Stimulated activated naive CD4-positive, alpha-beta T cell (primary cell): ENCODE data around the gene PPP2R1B.
"Not testable (repeated sequence)": the region's sequence is repeated elsewhere in the genome, so short reads cannot be mapped to it uniquely, and the experiment has no call there.

Experiments used
- DNase-seq, 6 experiments: peaks; one replicate each; lab custom pipeline; 2025; lab: John Stamatoyannopoulos, UW

The PPP2R1B gene

DNA sequence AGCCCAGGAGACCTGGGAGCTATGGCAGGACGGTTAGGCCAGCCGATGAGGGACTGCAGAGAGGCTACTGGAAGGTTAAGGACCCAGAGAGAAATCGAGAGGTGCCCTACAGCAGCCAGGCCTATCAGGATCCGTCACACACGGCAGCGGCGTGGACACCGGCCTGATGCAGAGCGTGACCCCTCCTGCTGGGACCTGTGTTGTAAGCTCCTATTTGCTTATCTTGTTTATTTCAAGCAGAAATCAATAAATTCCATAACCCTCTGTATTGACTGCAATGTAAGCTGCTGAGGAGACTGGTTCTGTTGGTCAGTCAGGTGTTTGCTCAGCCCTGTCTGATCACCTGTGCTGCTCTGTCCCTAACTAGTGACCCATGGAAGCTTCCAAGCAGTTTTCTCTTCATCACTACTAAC lies 39.9 kb downstream of the PPP2R1B start:
- no peak for DNase-seq

DNA sequence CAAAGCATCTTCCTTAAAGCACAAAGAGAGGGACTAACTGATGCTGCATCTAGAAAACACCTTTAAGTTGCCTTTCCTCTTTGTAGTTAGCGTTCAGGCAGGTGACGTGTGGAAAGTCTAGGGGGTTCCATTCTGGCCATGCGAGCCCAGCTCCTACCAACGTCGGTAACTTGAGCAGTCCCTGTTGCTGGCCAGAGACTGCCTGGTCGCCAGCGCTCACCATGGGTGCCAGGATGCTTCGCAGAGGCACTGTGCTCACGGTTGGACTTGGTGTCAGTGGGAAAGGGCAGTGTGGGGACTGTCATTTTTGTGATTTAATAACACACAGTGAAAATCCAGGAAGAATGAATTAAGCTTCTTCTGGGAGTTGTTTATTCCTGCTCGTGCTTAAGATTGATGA lies 40.6 kb downstream of the PPP2R1B start:
- DNase-seq: no peak

- no peak for DNase-seq
Measured at GRCh38 chr11:111724615-111725129, 41.5 kb downstream of the PPP2R1B start.

- DNase-seq: no peak
Measured at GRCh38 chr11:111723595-111723994, 42.6 kb downstream of the PPP2R1B start.

GRCh38 chr11:111722501-111722900 lies 43.7 kb downstream of the PPP2R1B start:
- no peak for DNase-seq

GRCh38 chr11:111720801-111721494 lies 45.2 kb downstream of the PPP2R1B start:
- no peak for DNase-seq

DNA sequence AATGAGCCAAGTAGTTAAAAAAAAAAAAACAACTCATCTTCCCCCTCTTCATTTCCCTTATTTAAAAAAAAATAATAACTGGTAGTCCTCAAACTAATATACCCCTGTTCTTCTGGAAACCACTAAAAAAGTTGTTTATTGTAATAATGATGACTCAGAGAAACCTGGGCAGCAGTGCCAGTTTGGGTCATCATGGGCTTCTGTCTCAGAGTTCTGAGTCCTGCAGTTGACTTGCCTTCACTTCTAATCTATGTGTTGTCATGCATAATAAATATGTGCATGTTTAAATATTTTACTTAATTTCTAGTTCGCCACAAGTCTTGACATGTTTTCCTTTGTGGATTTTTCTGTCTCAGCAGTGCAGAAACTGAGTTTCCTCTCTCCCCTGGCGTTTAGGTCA lies 46.8 kb downstream of the PPP2R1B start:
- DNase-seq: no peak

DNA sequence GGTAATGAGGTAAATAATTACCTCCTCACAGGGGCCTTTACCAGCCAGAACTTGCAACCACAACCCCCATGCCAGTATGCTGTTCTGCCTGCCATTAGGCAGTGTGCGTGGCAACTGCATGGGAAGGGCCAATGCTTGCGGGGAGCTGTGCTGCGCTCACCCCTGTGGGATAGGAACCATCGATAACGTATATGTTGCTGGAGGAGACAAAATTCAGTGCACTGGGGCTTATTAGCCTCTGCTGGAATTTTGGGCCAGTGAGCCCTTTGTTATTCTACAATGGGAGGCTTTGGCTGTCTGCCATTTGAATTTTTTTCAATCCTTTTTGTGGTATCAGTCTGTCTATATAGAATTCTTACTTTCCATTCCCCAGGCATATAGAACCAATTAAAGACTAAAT lies 47.3 kb downstream of the PPP2R1B start:
- no peak for DNase-seq

DNA sequence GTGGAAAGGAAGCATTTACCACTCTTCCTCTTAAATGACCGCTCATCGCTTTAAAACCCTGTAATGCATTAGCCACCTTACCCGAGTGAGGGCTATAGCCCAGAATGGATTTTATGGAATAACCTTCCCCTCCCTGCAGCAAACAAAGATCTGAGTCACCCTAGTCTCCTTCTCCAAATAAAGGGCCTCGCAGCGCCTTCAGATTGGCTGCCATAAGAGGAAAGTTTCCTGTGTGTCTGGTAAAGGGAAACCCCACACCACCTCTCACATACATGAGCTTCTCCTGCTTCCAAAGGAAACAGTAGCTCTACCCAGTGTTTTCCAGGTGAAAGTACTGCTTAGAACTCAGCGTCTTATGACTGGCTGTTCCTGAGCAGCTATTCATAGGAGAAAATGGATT lies 47.8 kb downstream of the PPP2R1B start:
- no peak for DNase-seq

DNA sequence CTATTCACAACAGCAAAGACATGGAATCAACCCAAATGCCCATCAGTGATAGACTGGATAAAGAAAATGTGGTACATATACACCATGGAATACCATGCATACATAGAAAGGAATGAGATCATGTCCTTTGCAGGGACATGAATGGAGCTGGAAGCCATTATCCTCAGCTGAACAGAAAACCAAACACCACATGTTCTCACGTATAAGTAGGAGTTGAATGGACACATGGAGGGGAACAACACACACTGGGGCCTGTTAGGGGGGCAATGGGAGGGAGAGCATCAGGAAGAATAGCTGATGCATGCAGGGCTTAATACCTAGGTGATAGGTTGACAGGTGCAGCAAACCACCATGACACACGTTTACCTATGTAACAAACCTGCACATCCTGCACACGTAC lies 48.5 kb downstream of the PPP2R1B start:
- DNase-seq: not testable (repeated sequence)

GRCh38 chr11:111715142-111715816 lies 50.9 kb downstream of the PPP2R1B start:
- DNase-seq: no peak

GRCh38 chr11:111714522-111714921 lies 51.7 kb downstream of the PPP2R1B start:
- no peak for DNase-seq

GRCh38 chr11:111707691-111708067 lies 58.5 kb downstream of the PPP2R1B start:
- no peak for DNase-seq

- no peak for DNase-seq
Measured at GRCh38 chr11:111707039-111707690, 59.0 kb downstream of the PPP2R1B start.

GRCh38 chr11:111703576-111703975 lies 62.6 kb downstream of the PPP2R1B start:
- DNase-seq: no peak

- DNase-seq: no peak
Measured at GRCh38 chr11:111702623-111703022, 63.6 kb downstream of the PPP2R1B start.

DNA sequence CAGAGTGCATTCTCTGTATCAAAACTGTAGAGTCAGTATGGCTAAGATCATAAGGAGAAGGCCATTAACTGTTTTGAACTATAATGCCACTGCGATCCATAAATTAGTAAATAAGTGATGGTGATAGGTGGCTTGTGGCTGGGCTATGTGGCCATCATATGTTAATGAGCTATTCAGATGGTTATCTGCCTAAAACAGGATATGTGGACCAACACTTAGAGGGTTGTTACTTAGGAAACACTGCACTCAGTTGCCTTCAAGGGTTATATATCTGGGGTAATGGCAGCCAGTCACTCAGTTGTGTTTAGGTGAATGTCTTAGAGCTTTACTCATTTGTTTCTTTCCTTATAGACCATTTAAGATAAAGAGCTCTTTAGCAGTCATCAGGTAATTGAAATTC lies 66.0 kb downstream of the PPP2R1B start:
- no peak for DNase-seq

DNA sequence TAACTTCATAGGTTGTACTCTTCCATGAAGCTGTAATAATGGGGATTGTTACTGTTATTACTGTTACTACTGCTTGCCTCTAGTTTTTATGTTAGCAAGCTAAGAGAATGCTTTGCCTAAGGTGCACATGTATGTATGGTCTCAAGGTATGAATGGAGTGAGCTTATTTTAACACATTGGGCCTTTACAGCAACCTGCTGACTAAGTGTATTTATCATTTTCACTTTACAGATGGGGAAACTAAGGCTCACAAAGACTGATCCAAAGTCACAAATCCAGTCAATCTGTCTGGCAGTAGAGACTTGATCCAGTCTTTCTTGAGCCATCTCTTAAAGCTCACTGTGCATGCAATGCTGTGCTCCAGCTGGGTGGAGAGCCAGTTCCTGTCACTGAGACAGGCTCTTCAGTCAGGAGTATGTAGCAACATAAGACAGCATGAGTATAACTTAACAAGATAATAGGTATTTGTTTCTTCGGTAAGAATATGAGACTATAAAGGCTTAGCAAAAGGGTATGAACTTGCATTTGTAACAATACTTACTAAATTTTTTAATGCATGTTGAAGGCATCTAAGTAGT lies 66.5 kb downstream of the PPP2R1B start:
- no peak for DNase-seq

DNA sequence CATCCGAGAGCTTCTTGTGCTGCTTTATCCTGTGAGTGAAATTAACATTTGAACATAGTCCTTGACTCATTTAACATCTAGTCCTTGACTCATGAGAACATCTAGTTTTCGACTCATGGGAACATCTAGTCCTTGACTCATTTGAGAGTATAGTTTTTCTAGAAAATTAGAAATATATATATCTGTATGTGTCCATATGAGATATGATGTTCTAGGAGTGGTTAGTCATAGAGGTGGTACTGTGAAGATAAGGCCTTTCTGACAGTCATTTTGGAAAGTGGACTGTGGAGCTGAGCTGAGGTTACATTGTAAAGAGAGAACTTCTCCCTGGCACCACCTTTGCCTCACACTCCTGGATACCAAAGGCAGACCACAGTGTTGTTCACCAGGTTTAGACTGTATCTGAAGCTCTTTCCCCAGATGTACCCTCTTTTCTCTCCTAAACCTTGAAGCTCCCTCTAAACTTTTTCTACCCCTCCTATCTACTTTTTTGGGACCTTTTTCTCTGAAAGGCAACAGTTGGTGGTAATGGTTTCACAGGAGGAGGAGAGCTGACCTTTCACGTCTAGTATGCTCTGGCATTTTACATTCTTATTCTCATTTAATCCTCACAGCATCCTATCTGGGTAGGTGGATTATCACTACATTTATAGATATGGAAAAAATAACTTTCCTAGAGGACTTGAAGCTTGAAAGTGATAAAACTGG lies 67.2 kb downstream of the PPP2R1B start:
- DNase-seq: no peak

GRCh38 chr11:111697933-111698371 lies 68.2 kb downstream of the PPP2R1B start:
- no peak for DNase-seq

DNA sequence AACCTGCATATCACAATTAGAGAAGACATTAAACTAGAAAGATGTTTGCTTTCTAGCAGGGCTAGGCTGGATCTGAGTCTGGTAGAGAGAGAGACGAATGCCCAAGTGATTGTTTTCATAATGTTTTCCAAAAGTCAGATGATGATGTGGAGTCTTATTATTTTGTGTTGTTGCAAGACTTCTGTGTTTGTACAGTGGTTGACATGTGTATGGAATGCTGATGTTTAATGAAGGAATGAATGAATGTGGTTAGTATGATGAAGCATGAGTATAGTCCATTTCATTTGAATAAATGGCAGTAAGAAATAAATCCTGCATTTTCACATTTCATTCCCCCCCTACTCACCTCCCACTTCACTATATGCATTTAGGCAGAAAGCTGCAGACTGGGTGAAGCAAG lies 69.6 kb downstream of the PPP2R1B start:
- no peak for DNase-seq

GRCh38 chr11:111694851-111695250 lies 71.3 kb downstream of the PPP2R1B start:
- no peak for DNase-seq
